BJ (cell line): ENCODE measurements around the gene PIP5K1B. TPM values are rescaled to one million over a fixed set of nuclear protein-coding genes. Genes with fewer than 3 reads are reported as not detected.

Experiments used
- CTCF ChIA-PET: fragments of 350-600 bp; formaldehyde crosslinking; extraction: SDS; loops from one replicate; lab custom pipeline; 2021; ENCODE audit warnings: antibody characterized with exemption, inconsistent platforms; lab: Yijun Ruan, JAX
- POLR2A ChIA-PET: fragments of 300-600 bp; sonication (Branson Sonifier 250); formaldehyde crosslinking; extraction: SDS; loops from one replicate; lab custom pipeline; 2021; ENCODE audit warnings: antibody characterized with exemption; lab: Charles Lee
- DNase-seq: peaks from one replicate; pipeline ENCODE4 v3.0.0-alpha.2; 2011; ENCODE audit warnings: low read depth
- H3K27me3 ChIP-seq: 2 replicates; pipeline ENCODE4 v1.6.0; 2011; ENCODE audit warnings: low read length; ENCODE audit not compliant: control insufficient read depth, insufficient read depth
- H3K36me3 ChIP-seq: 2 replicates; pipeline ENCODE4 v1.5.1; 2011; ENCODE audit warnings: low read length; ENCODE audit not compliant: control insufficient read depth, insufficient read depth
- H3K4me3 ChIP-seq: 2 replicates; pipeline ENCODE4 v1.5.1; 2011; ENCODE audit warnings: low read depth, mild to moderate bottlenecking, control low read depth, low read length
- CTCF ChIP-seq: IDR thresholded peaks from 2 replicates; pipeline ENCODE4 v1.5.1; 2011; ENCODE audit warnings: low read depth, mild to moderate bottlenecking, control low read depth, inconsistent platforms, low read length, moderate library complexity; ENCODE audit not compliant: insufficient read depth
- polyA plus RNA-seq: library from polyadenylated mRNA; depleted of rRNA; stranded (reverse); fragments of >200 nt; gene quantifications from 2 replicates; pipeline ENCODE4 v1.2.3, GENCODE V29; 2011

The PIP5K1B gene
- polyA plus RNA-seq, 1 experiment = not detected

- Histone ChIP-seq H3K36me3 (no peaks in the 10 kb centered on the region), H3K4me3 (no peak overlapping the region), H3K27me3 (no peaks in the 10 kb centered on the region; the same call in 1 of the 2 replicates)
- CTCF ChIA-PET = interaction anchor here (0.5 to 1.5 kb wide), 2 partner anchors 10 to 18 kb away, joined by 3 to 5 read pairs; no protein-coding TSS in a partner anchor
- TF ChIP-seq CTCF = no peak
- POLR2A ChIA-PET = no interaction called here
- DNase-seq = no peak
These were observed 36.2 kb downstream of the PIP5K1B start for GRCh38 chr9:68741234-68741633.

DNA sequence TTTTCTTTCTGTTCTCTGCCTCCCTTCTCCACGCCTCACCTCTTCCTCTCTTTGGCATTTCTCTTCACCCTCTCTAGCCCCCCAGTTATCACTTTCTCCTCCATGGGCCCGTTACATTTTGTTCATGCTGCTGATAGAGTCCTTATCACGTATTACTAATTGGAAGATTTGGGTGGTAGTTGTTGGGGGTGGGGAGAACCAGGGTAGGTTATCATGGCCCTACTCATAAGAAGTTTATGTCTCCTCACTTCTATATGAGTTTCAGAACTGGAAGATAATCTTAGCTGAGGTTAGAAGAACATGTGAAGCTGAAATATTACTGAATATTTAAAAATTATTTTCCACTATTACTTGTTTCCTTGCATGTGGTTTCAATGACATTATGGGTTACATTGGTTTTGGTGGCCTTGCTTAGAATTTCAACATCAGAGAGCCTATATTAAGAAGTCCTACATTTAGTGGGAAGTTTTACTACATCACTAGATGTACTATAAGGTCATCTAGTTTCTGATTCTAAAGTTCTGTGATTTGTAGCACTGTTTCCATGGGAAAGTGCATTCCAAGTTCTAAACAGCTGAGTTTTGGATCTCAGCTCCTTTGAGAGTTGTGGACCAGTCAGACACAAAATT lies 36.8 kb downstream of the PIP5K1B start:
- no peak for DNase-seq
- POLR2A ChIA-PET = no interaction called here
- no peak overlapping the region for H3K4me3 ChIP-seq
- H3K27me3 ChIP-seq = no peaks in the 10 kb centered on the region; the same call in 1 of the 2 replicates
- CTCF ChIA-PET = no interaction called here
- H3K36me3 ChIP-seq = no peaks in the 10 kb centered on the region
- TF ChIP-seq CTCF = no peak

GRCh38 chr9:68742333-68742730 lies 37.3 kb downstream of the PIP5K1B start:
- CTCF ChIA-PET = interaction anchor here (0.6 kb wide), 1 partner anchor 86 kb away, joined by 5 read pairs; no protein-coding TSS in a partner anchor
- H3K4me3 ChIP-seq = no peak overlapping the region
- DNase-seq = no peak
- TF ChIP-seq CTCF = no peak
- POLR2A ChIA-PET = interaction anchor here (0.8 kb wide), 1 partner anchor 37 kb away, joined by 3 read pairs; no protein-coding TSS in a partner anchor
- no peaks in the 10 kb centered on the region for H3K36me3 ChIP-seq
- H3K27me3 ChIP-seq = no peaks in the 10 kb centered on the region; the same call in 1 of the 2 replicates

GRCh38 chr9:68744426-68744825 lies 39.4 kb downstream of the PIP5K1B start:
- Histone ChIP-seq H3K4me3 (no peak overlapping the region), H3K27me3 (no peaks in the 10 kb centered on the region; the same call in 1 of the 2 replicates), H3K36me3 (no peaks in the 10 kb centered on the region)
- ChIA-PET POLR2A (no interaction called here), CTCF (no interaction called here)
- no peak for TF ChIP-seq CTCF
- no peak for DNase-seq

GRCh38 chr9:68746525-68746924 lies 41.5 kb downstream of the PIP5K1B start:
- no peak for DNase-seq
- Histone ChIP-seq H3K4me3 (no peak overlapping the region), H3K27me3 (no peaks in the 10 kb centered on the region; the same call in 1 of the 2 replicates), H3K36me3 (no peaks in the 10 kb centered on the region)
- no peak for TF ChIP-seq CTCF
- CTCF ChIA-PET = no interaction called here
- POLR2A ChIA-PET = no interaction called here
